Activated effector memory CD4-positive, alpha-beta T cell treated with Interleukin-2 at 50 U/mL for 16 hours (primary cell): ENCODE data around the gene NCKIPSD.

Experiments
- DNase-seq: peaks from one replicate; pipeline ENCODE4 v3.0.0-alpha.2; 2020

Gene NCKIPSD

GRCh38 chr3:48696156-48696555, 10.4 kb upstream of the NCKIPSD start:
- DNase-seq: no peak

GRCh38 chr3:48695393-48695753, 9.7 kb upstream of the NCKIPSD start:
- no peak for DNase-seq

GRCh38 chr3:48694610-48695392, 9.1 kb upstream of the NCKIPSD start:
- DNase-seq: no peak

- no peak for DNase-seq
These were observed 8.1 kb upstream of the NCKIPSD start for GRCh38 chr3:48693826-48694225.

GRCh38 chr3:48692551-48692950, 6.8 kb upstream of the NCKIPSD start:
- DNase-seq: no peak

- no peak for DNase-seq
These were observed 5.2 kb upstream of the NCKIPSD start for GRCh38 chr3:48690846-48691458.

- DNase-seq: no peak
These were observed 3.7 kb upstream of the NCKIPSD start for GRCh38 chr3:48689384-48689783.

- DNase-seq: no peak
These were observed 3.0 kb upstream of the NCKIPSD start for GRCh38 chr3:48688737-48689075.

GRCh38 chr3:48688032-48688736, 2.5 kb upstream of the NCKIPSD start:
- no peak for DNase-seq

GRCh38 chr3:48687220-48687678, 1.5 kb upstream of the NCKIPSD start:
- no peak for DNase-seq

GRCh38 chr3:48686538-48687219, 964 bp upstream of the NCKIPSD start:
- DNase-seq: no peak

GRCh38 chr3:48685293-48685602, 467 bp downstream of the NCKIPSD start:
- DNase-seq: no peak

- DNase-seq: no peak
These were observed 1.1 kb downstream of the NCKIPSD start for GRCh38 chr3:48684480-48685143.

- DNase-seq: no peak
These were observed 1.7 kb downstream of the NCKIPSD start for GRCh38 chr3:48684054-48684349.

- DNase-seq: no peak
These were observed 2.9 kb downstream of the NCKIPSD start for GRCh38 chr3:48682786-48683185.

- no peak for DNase-seq
These were observed 3.6 kb downstream of the NCKIPSD start for GRCh38 chr3:48681974-48682610.

- no peak for DNase-seq
These were observed 4.2 kb downstream of the NCKIPSD start for GRCh38 chr3:48681541-48681880.

- no peak for DNase-seq
These were observed 4.7 kb downstream of the NCKIPSD start for GRCh38 chr3:48680811-48681540.

GRCh38 chr3:48679411-48680391, 6.0 kb downstream of the NCKIPSD start:
- DNase-seq: no peak

GRCh38 chr3:48678566-48679380, 6.9 kb downstream of the NCKIPSD start:
- no peak for DNase-seq
